Stimulated activated CD4-positive, alpha-beta T cell treated with anti-CD3 and anti-CD28 coated beads, TNF-alpha, amount 100 ng/mL, for 4 hours (primary cell): ENCODE results near the gene CRAMP1.

ENCODE experiments used
- DNase-seq, 3 experiments: peaks; one replicate each; pipeline ENCODE4 v3.0.0-alpha.2; 2020; ENCODE audit warnings: low read depth in 3 of 3

CRAMP1 gene

GRCh38 chr16:1655269-1655807, 43.2 kb downstream of the CRAMP1 start:
- no peak for DNase-seq

- DNase-seq, result no peak
Measured at GRCh38 chr16:1655909-1656807, 44.0 kb downstream of the CRAMP1 start.

GRCh38 chr16:1656808-1657617, 44.9 kb downstream of the CRAMP1 start:
- no peak for DNase-seq

- DNase-seq, result no peak
Measured at GRCh38 chr16:1657841-1658240, 45.7 kb downstream of the CRAMP1 start.

GRCh38 chr16:1659031-1659430, 46.9 kb downstream of the CRAMP1 start:
- no peak for DNase-seq

- no peak for DNase-seq
Measured at GRCh38 chr16:1661826-1662225, 49.7 kb downstream of the CRAMP1 start.

GRCh38 chr16:1662543-1662942, 50.4 kb downstream of the CRAMP1 start:
- DNase-seq, result no peak

GRCh38 chr16:1665829-1666228, 53.7 kb downstream of the CRAMP1 start:
- DNase-seq, result no peak

- DNase-seq, result no peak
Measured at GRCh38 chr16:1666316-1666715, 54.2 kb downstream of the CRAMP1 start.

GRCh38 chr16:1667271-1667670, 55.1 kb downstream of the CRAMP1 start:
- DNase-seq, result no peak

GRCh38 chr16:1667916-1668315, 55.8 kb downstream of the CRAMP1 start:
- no peak for DNase-seq

- no peak for DNase-seq
Measured at GRCh38 chr16:1668612-1669319, 56.6 kb downstream of the CRAMP1 start.

GRCh38 chr16:1669698-1670097, 57.5 kb downstream of the CRAMP1 start:
- no peak for DNase-seq

- no peak for DNase-seq
Measured at GRCh38 chr16:1670371-1670770, 58.2 kb downstream of the CRAMP1 start.

- DNase-seq, result no peak
Measured at GRCh38 chr16:1670866-1671265, 58.7 kb downstream of the CRAMP1 start.

GRCh38 chr16:1673424-1674151, 61.4 kb downstream of the CRAMP1 start:
- no peak for DNase-seq

GRCh38 chr16:1674306-1674705, 62.1 kb downstream of the CRAMP1 start:
- DNase-seq, result no peak

GRCh38 chr16:1674751-1675664, 62.8 kb downstream of the CRAMP1 start:
- no peak for DNase-seq

- DNase-seq, result no peak
Measured at GRCh38 chr16:1676661-1677060, 64.5 kb downstream of the CRAMP1 start.

GRCh38 chr16:1677339-1677738, 65.2 kb downstream of the CRAMP1 start:
- no peak for DNase-seq
